ENCODE measurements around the gene PRPSAP1.

PRPSAP1 gene

GRCh38 chr17:76264755-76265623, 88.7 kb downstream of the PRPSAP1 start, which contains the start of gene UBALD2:
TSS of gene UBALD2 (plus strand) at chr17:76265348. CDS start at chr17:76265506, 158 bp downstream.
- TF ChIP-seq CTCF (IDR thresholded peaks at IDR 0.05; ENCODE audit: borderline replicate concordance, insufficient read depth, low read depth, low read length): no peak
- H3K4me3 ChIP-seq (ENCODE audit: low read depth, low read length): peak within 1 kb of the TSS; percentile 70

GRCh38 chr17:76264425-76264754, 89.3 kb downstream of the PRPSAP1 start:
- TF ChIP-seq CTCF (IDR thresholded peaks at IDR 0.05; ENCODE audit: borderline replicate concordance, insufficient read depth, low read depth, low read length): no peak
- H3K4me3 ChIP-seq (ENCODE audit: low read depth, low read length): no peak overlapping the region

- H3K4me3 ChIP-seq (ENCODE audit: low read depth, low read length): no peak overlapping the region
- TF ChIP-seq CTCF (IDR thresholded peaks at IDR 0.05; ENCODE audit: borderline replicate concordance, insufficient read depth, low read depth, low read length): no peak
These were observed 89.8 kb downstream of the PRPSAP1 start for GRCh38 chr17:76263896-76264295.

- peak overlapping the region; percentile 24 for H3K4me3 ChIP-seq (ENCODE audit: low read depth, low read length)
- TF ChIP-seq CTCF (IDR thresholded peaks at IDR 0.05; ENCODE audit: borderline replicate concordance, insufficient read depth, low read depth, low read length): no peak
These were observed 90.9 kb downstream of the PRPSAP1 start for GRCh38 chr17:76262732-76263344.

- H3K4me3 ChIP-seq (ENCODE audit: low read depth, low read length): peak overlapping the region; percentile 12
- no peak for TF ChIP-seq CTCF (IDR thresholded peaks at IDR 0.05; ENCODE audit: borderline replicate concordance, insufficient read depth, low read depth, low read length)
These were observed 92.1 kb downstream of the PRPSAP1 start for GRCh38 chr17:76261421-76262215.

- H3K4me3 ChIP-seq (ENCODE audit: low read depth, low read length): no peak overlapping the region
- no peak for TF ChIP-seq CTCF (IDR thresholded peaks at IDR 0.05; ENCODE audit: borderline replicate concordance, insufficient read depth, low read depth, low read length)
These were observed 93.0 kb downstream of the PRPSAP1 start for GRCh38 chr17:76260669-76261068.

Measured in GM12875 (cell line).